ENCODE measurements around the gene RIPOR3.
"Not testable (repeated sequence)": the region's sequence is repeated elsewhere in the genome, so short reads cannot be mapped to it uniquely, and the experiment has no call there.

- TF ChIP-seq CTCF (IDR thresholded peaks at IDR 0.05; ENCODE audit: low read depth, low read length); EZH2phosphoT487 (IDR thresholded peaks at IDR 0.05; ENCODE audit: low read depth): not testable (repeated sequence)
Measured at GRCh38 chr20:50598768-50599167, 92.6 kb downstream of the RIPOR3 start.

Measured in OCI-LY3 (cell line).